ENCODE data around the gene BBLN.

Gene BBLN

GRCh38 chr9:128182893-128183588, 23.0 kb downstream of the BBLN start:
- TF ChIP-seq CTCF (IDR thresholded peaks at IDR 0.05; ENCODE audit: extremely low read depth, missing control alignments), result no peak
- DNase-seq (ENCODE audit: low spot score), result no peak

- DNase-seq (ENCODE audit: low spot score), result no peak
- TF ChIP-seq CTCF (IDR thresholded peaks at IDR 0.05; ENCODE audit: extremely low read depth, missing control alignments), result no peak
Measured at GRCh38 chr9:128185979-128186965, 26.2 kb downstream of the BBLN start.

GRCh38 chr9:128187361-128187760, 27.3 kb downstream of the BBLN start:
- TF ChIP-seq CTCF (IDR thresholded peaks at IDR 0.05; ENCODE audit: extremely low read depth, missing control alignments), result no peak
- DNase-seq (ENCODE audit: low spot score), result no peak

GRCh38 chr9:128188209-128188608, 28.1 kb downstream of the BBLN start:
- no peak for DNase-seq (ENCODE audit: low spot score)
- TF ChIP-seq CTCF (IDR thresholded peaks at IDR 0.05; ENCODE audit: extremely low read depth, missing control alignments), result no peak

GRCh38 chr9:128190013-128190412, 29.9 kb downstream of the BBLN start:
- no peak for TF ChIP-seq CTCF (IDR thresholded peaks at IDR 0.05; ENCODE audit: extremely low read depth, missing control alignments)
- no peak for DNase-seq (ENCODE audit: low spot score)

GRCh38 chr9:128190516-128191405, 30.7 kb downstream of the BBLN start:
- peak; percentile 52 for DNase-seq (ENCODE audit: low spot score)
- no peak for TF ChIP-seq CTCF (IDR thresholded peaks at IDR 0.05; ENCODE audit: extremely low read depth, missing control alignments)
